Activated T-helper 17 cell treated with anti-CD3 and anti-CD28 coated beads, Interleukin-2, amount 50 U/mL, for 72 hours (primary cell): ENCODE measurements around the gene CEP350. TPM values are rescaled to one million over a fixed set of nuclear protein-coding genes. Genes with fewer than 3 reads are reported as not detected.
"Not testable (repeated sequence)": the region's sequence is repeated elsewhere in the genome, so short reads cannot be mapped to it uniquely, and the experiment has no call there.

Experiments
- ATAC-seq: fragments of 150-1000 bp; cut with Tn5 transposase; replicated peaks from 2 replicates; pipeline ENCODE4 v1.10.0; 2021; ENCODE audit warnings: mild to moderate bottlenecking, moderate library complexity
- H3K27ac Mint-ChIP-seq: one replicate; pipeline ENCODE4 v1.8.0; 2022; ENCODE audit warnings: mixed read lengths
- H3K27me3 Mint-ChIP-seq: one replicate; pipeline ENCODE4 v1.8.0; 2022; ENCODE audit warnings: mixed read lengths
- H3K36me3 Mint-ChIP-seq: one replicate; pipeline ENCODE4 v1.8.0; 2022; ENCODE audit warnings: low read depth, mild to moderate bottlenecking, mixed read lengths
- H3K4me1 Mint-ChIP-seq: one replicate; pipeline ENCODE4 v1.8.0; 2022; ENCODE audit warnings: mixed read lengths
- H3K4me3 Mint-ChIP-seq: one replicate; pipeline ENCODE4 v1.8.0; 2022; ENCODE audit warnings: mild to moderate bottlenecking, mixed read lengths
- H3K9me3 Mint-ChIP-seq: one replicate; pipeline ENCODE4 v1.8.0; 2022; ENCODE audit warnings: mixed read lengths
- total RNA-seq, 2 donors: library from RNA; stranded (reverse); gene quantifications; one replicate each; pipeline ENCODE4 v1.2.3, GENCODE V29; 2022

CEP350 gene
- total RNA-seq, 2 donors from 2014 or later: 52.6 to 61.6 TPM

DNA sequence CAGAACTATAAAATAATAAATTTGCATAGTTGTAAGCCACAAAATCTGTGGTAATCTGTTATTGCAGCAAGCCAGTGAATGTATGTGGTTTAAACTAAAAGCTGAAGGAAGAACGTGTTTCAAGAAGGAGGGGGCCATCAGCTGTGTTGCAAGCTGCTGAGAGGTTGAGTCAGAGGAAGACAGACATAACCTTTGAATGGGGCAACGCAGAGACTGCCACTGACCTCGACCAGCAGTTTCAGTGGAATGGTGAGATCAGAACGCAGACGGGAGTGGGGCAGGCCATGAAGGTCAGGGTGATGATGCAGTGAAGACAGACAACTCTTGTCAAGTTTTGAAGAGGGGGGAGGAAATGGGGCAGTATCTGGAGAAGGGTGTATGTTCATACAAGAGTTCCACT, 176.9 kb downstream of the CEP350 start:
- Mint-ChIP-seq H3K4me1 (peaks cover 5% of the 10 kb centered on the region), H3K4me3 (no peak overlapping the region), H3K9me3 (no peaks in the 10 kb centered on the region), H3K36me3 (no peaks in the 10 kb centered on the region), H3K27ac (no peak overlapping the region), H3K27me3 (peaks cover 24% of the 10 kb centered on the region)
- ATAC-seq: peak; percentile 75

GRCh38 chr1:180133193-180133592, 178.6 kb downstream of the CEP350 start:
- Mint-ChIP-seq H3K27ac (no peak overlapping the region), H3K4me3 (no peak overlapping the region), H3K4me1 (peaks cover 5% of the 10 kb centered on the region), H3K36me3 (no peaks in the 10 kb centered on the region), H3K9me3 (no peaks in the 10 kb centered on the region), H3K27me3 (peaks cover 24% of the 10 kb centered on the region)
- ATAC-seq: no peak

DNA sequence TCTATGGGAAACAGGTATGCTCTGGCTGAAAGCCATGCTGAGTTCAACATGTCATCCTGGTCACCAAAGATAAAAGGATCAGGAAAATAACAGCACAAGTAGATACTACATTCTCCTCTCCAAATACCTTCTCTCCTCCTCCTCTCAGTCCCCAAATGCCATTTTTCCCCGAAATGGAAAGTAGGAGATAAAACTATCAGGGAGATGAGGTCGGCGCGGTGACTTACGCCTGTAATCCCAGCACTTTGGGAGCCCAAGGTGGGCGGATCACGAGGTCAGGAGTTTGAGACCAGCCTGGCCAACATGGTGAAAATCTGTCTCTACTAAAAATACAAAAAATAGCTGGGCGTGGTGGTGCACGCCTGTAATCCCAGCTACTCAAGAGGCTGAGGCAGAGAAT, 179.1 kb downstream of the CEP350 start:
- not testable (repeated sequence) for H3K36me3 Mint-ChIP-seq, H3K4me3 Mint-ChIP-seq, H3K27ac Mint-ChIP-seq, H3K9me3 Mint-ChIP-seq, H3K4me1 Mint-ChIP-seq, ATAC-seq
- H3K27me3 Mint-ChIP-seq: peaks cover 24% of the 10 kb centered on the region

DNA sequence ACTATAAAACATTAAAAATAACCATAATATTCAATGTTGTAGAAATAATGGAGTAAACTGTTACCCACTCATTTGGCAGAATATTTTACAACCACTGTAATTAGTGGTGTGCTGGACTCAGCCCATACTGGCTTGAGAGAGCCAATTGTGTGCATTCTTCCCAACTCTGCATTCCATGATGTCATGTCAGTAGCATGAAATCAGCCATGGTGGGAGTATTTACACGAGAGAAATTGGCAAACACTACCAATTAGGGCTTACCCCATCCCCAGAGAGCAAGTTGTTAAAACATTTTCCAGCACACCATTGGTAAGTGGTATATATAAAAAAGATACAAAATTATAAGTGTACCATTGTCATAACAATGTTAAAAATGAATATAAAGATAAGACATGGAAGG, 180.9 kb downstream of the CEP350 start:
- peaks cover 17% of the 10 kb centered on the region for H3K27me3 Mint-ChIP-seq
- H3K27ac Mint-ChIP-seq: no peak overlapping the region
- no peak overlapping the region for H3K4me3 Mint-ChIP-seq
- ATAC-seq: no peak
- H3K36me3 Mint-ChIP-seq: no peaks in the 10 kb centered on the region
- H3K9me3 Mint-ChIP-seq: no peaks in the 10 kb centered on the region
- peaks cover 5% of the 10 kb centered on the region for H3K4me1 Mint-ChIP-seq

DNA sequence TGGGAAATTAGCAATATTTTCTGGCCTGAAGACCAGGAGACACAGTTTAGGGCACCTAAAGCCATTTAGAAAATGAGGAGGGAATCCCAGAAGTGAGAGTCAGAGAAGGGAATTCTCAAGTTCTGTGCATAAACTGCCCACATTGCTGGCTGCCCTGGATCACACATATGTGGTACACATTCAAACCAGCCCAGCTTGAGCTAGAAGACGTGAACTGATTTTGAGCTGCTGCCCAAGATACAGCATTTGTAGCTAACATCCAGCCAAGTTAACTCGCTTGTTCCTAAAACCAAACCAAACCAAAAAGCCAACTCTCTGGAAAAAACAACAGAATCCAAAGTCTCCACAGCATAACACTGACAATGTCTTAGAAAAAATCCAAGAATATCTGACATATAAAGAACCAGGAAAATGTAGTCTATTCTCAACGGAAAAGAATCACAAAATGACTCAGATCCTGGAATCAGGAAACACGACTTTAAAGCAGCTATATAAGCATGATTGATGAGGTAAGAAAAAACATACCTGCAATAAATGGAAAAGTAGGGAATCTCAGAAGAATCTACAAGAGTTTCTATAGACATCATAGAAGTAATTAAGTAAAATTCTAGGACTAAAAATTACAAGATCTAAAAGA, 181.8 kb downstream of the CEP350 start:
- ATAC-seq: no peak
- Mint-ChIP-seq H3K9me3 (no peaks in the 10 kb centered on the region), H3K4me3 (no peak overlapping the region), H3K27ac (no peak overlapping the region), H3K4me1 (peaks cover 5% of the 10 kb centered on the region), H3K36me3 (no peaks in the 10 kb centered on the region), H3K27me3 (peaks cover 16% of the 10 kb centered on the region)

- H3K27ac Mint-ChIP-seq: no peak overlapping the region
- no peaks in the 10 kb centered on the region for H3K36me3 Mint-ChIP-seq
- peaks cover 11% of the 10 kb centered on the region for H3K27me3 Mint-ChIP-seq
- no peak overlapping the region for H3K4me3 Mint-ChIP-seq
- H3K4me1 Mint-ChIP-seq: peaks cover under 1% of the 10 kb centered on the region
- H3K9me3 Mint-ChIP-seq: no peaks in the 10 kb centered on the region
- no peak for ATAC-seq
Observed at GRCh38 chr1:180136968-180137356, 182.4 kb downstream of the CEP350 start.

GRCh38 chr1:180137776-180138175, 183.2 kb downstream of the CEP350 start:
- Mint-ChIP-seq H3K36me3 (no peaks in the 10 kb centered on the region), H3K27me3 (peaks cover 7% of the 10 kb centered on the region), H3K4me3 (no peak overlapping the region)

GRCh38 chr1:180141381-180141934, 186.8 kb downstream of the CEP350 start:
- ATAC-seq: no peak
- peaks cover 3% of the 10 kb centered on the region for H3K27me3 Mint-ChIP-seq
- H3K27ac Mint-ChIP-seq: no peak overlapping the region
- no peaks in the 10 kb centered on the region for H3K9me3 Mint-ChIP-seq
- no peaks in the 10 kb centered on the region for H3K36me3 Mint-ChIP-seq
- H3K4me1 Mint-ChIP-seq: no peaks in the 10 kb centered on the region
- no peak overlapping the region for H3K4me3 Mint-ChIP-seq

More at GRCh38 chr1:180137776-180138175, 183.2 kb downstream of the CEP350 start:
- Mint-ChIP-seq H3K27ac (no peak overlapping the region), H3K4me1 (no peaks in the 10 kb centered on the region), H3K9me3 (no peaks in the 10 kb centered on the region)
- ATAC-seq: no peak

DNA sequence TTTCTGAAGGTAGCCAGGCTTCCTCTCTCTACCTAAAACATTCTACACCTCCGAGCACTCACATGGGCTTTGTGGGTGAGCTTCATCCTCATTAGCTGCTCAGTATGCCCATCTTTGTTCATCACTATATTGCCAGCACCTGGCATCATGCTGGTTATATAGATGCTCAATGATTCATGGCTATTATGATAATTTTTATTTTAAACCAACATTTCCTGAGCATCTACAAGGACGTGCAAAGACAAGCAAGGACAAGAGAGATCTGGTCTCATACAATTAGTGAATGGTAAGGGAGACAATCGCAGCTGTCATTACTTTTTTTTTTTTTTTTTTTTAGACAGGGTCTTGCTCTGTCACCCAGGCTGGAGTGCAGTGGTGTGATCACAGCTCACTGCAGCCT, 188.7 kb downstream of the CEP350 start:
- H3K36me3 Mint-ChIP-seq: no peaks in the 10 kb centered on the region
- H3K4me3 Mint-ChIP-seq: no peak overlapping the region
- H3K9me3 Mint-ChIP-seq: no peaks in the 10 kb centered on the region
- H3K27ac Mint-ChIP-seq: no peak overlapping the region
- H3K4me1 Mint-ChIP-seq: no peaks in the 10 kb centered on the region
- no peak for ATAC-seq
- H3K27me3 Mint-ChIP-seq: peaks cover 3% of the 10 kb centered on the region

DNA sequence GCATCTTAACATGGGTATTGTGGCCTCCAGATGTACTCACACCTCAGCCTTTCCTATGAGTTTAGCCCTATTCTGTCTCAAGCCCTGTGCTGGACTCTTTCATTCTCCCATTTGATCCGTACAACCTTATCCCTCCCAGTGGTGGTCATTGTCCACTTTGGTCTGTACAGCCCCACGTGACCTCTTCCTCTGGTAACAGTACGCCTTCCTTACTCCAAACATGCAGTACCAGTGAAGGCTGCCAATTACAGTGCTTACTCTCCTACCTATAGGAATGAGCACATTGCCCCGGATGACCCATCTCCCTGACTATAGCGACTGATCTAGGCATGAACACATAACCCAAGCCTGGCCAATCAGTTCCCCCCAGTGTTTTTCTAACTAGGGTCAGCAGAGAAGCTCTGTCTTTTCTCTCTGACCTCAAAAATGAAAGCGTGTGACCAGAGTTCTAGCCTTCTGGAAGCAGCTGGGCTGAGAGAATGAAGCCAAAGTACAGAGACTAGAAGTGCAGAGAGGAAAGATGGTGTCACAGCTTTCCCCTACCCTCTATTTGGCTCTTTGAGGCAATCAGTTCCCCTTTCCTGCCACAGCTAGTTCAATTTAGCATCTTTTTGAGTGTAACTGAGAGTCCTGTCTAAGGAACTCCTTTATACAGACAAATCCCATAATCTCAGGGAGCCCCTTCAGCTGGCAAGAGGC, 190.2 kb downstream of the CEP350 start:
- Mint-ChIP-seq H3K4me1 (no peaks in the 10 kb centered on the region), H3K4me3 (no peak overlapping the region), H3K27me3 (peaks cover 3% of the 10 kb centered on the region), H3K36me3 (no peaks in the 10 kb centered on the region), H3K9me3 (no peaks in the 10 kb centered on the region), H3K27ac (no peak overlapping the region)
- ATAC-seq: no peak

- no peaks in the 10 kb centered on the region for H3K9me3 Mint-ChIP-seq
- H3K27me3 Mint-ChIP-seq: peaks cover 3% of the 10 kb centered on the region
- no peaks in the 10 kb centered on the region for H3K36me3 Mint-ChIP-seq
- no peaks in the 10 kb centered on the region for H3K4me1 Mint-ChIP-seq
- H3K4me3 Mint-ChIP-seq: no peak overlapping the region
- ATAC-seq: no peak
- no peak overlapping the region for H3K27ac Mint-ChIP-seq
Observed at GRCh38 chr1:180145446-180145845, 190.8 kb downstream of the CEP350 start.

DNA sequence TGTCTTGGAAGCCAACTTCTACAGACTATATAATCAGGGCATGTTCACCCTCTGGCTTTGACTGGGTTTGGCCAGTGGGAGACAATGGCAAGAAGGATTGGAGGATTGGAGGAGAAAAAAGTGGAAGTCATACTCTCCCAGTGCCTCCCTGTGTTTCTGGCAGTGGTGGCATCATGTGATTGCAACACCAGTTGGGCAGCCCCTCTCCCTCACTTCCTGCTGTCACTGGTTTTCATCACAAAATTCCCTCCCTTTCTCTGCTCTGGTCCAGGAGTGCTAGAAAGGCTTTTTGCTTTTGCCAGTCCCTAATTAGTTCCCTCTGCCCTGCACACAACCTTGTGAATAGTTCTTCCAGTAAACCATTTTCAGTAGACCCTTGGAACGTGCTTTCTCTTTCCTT, 196.4 kb downstream of the CEP350 start:
- Mint-ChIP-seq H3K27me3 (no peaks in the 10 kb centered on the region), H3K4me3 (no peak overlapping the region), H3K4me1 (peaks cover 11% of the 10 kb centered on the region), H3K9me3 (no peaks in the 10 kb centered on the region), H3K27ac (no peak overlapping the region), H3K36me3 (peaks cover 8% of the 10 kb centered on the region)
- no peak for ATAC-seq

- no peak overlapping the region for H3K27ac Mint-ChIP-seq
- peaks cover 16% of the 10 kb centered on the region for H3K4me1 Mint-ChIP-seq
- H3K4me3 Mint-ChIP-seq: no peak overlapping the region
- H3K9me3 Mint-ChIP-seq: no peaks in the 10 kb centered on the region
- no peaks in the 10 kb centered on the region for H3K27me3 Mint-ChIP-seq
- H3K36me3 Mint-ChIP-seq: peaks cover 8% of the 10 kb centered on the region
- ATAC-seq: no peak
Observed at GRCh38 chr1:180151508-180151907, 196.9 kb downstream of the CEP350 start.

- Mint-ChIP-seq H3K4me1 (peaks cover 22% of the 10 kb centered on the region), H3K4me3 (no peak overlapping the region), H3K36me3 (peaks cover 8% of the 10 kb centered on the region), H3K9me3 (no peaks in the 10 kb centered on the region), H3K27ac (no peak overlapping the region), H3K27me3 (no peaks in the 10 kb centered on the region)
- no peak for ATAC-seq
Observed at GRCh38 chr1:180152588-180152987, 198.0 kb downstream of the CEP350 start.

DNA sequence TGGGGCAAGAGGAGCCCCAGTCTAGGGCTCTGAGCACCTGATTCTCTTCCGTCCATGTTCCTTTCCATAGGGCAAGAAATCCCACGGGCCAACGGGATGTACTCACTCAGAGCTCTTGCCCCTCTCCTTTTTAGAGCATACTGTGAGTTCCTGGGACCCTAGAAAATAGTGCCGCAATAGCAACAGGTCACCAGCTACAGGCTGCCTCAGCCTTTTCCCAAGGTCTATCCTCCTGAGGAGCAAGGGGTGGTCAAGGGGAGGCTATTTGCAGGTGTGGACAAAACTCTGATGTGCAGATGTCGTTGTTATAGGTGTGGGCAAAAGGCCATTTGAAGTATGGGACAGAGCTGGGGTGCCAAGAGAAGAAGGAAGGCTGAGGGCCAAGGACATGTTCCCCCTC, 198.4 kb downstream of the CEP350 start:
- H3K36me3 Mint-ChIP-seq: peaks cover 10% of the 10 kb centered on the region
- H3K4me3 Mint-ChIP-seq: peak overlapping the region; percentile 95
- H3K27ac Mint-ChIP-seq: peak overlapping the region; percentile 89
- peaks cover 24% of the 10 kb centered on the region for H3K4me1 Mint-ChIP-seq
- no peaks in the 10 kb centered on the region for H3K9me3 Mint-ChIP-seq
- no peak for ATAC-seq
- H3K27me3 Mint-ChIP-seq: no peaks in the 10 kb centered on the region
